Daoy (cell line): ENCODE measurements around the gene MEG3. TPM values are rescaled to one million over a fixed set of nuclear protein-coding genes. Genes with fewer than 3 reads are reported as not detected.

Source experiments
- DNase-seq: peaks from one replicate; pipeline ENCODE4 v3.0.0-alpha.2; 2015; ENCODE audit warnings: low read depth
- total RNA-seq: library from RNA; depleted of rRNA; stranded (reverse); fragments of >200 nt; shearing (Covaris generic); gene quantifications from 2 replicates; pipeline ENCODE4 v1.2.3, GENCODE V29; 2014

The MEG3 gene
- total RNA-seq, 1 experiment from 2014 or later = 13.5 TPM

- no peak for DNase-seq
Observed at GRCh38 chr14:100895411-100895810, 69.5 kb downstream of the MEG3 start.

GRCh38 chr14:100896369-100897060, 70.6 kb downstream of the MEG3 start:
- DNase-seq = peak; percentile 0

GRCh38 chr14:100898465-100898864, 72.5 kb downstream of the MEG3 start:
- DNase-seq = no peak

- DNase-seq = peak; percentile 0
Observed at GRCh38 chr14:100898935-100899883, 73.3 kb downstream of the MEG3 start.

GRCh38 chr14:100899884-100900771, 74.2 kb downstream of the MEG3 start:
- peak; percentile 1 for DNase-seq

- peak; percentile 61 for DNase-seq
Observed at GRCh38 chr14:100900837-100901390, 75.0 kb downstream of the MEG3 start.

GRCh38 chr14:100901391-100902183, 75.7 kb downstream of the MEG3 start:
- DNase-seq = peak; percentile 2

- peak; percentile 3 for DNase-seq
Observed at GRCh38 chr14:100902295-100903133, 76.6 kb downstream of the MEG3 start.

- no peak for DNase-seq
Observed at GRCh38 chr14:100903134-100903468, 77.2 kb downstream of the MEG3 start.

- DNase-seq = no peak
Observed at GRCh38 chr14:100903672-100904185, 77.8 kb downstream of the MEG3 start, which contains the start of gene RTL1. Gene RTL1 (minus strand): TSS chr14:100903722. CDS start chr14:100884788, 18,934 bp downstream.

GRCh38 chr14:100904307-100905087, 78.6 kb downstream of the MEG3 start:
- DNase-seq = peak; percentile 40

GRCh38 chr14:100905166-100905565, 79.2 kb downstream of the MEG3 start:
- DNase-seq = no peak

GRCh38 chr14:100906420-100906819, 80.5 kb downstream of the MEG3 start:
- DNase-seq = no peak

GRCh38 chr14:100907240-100907639, 81.3 kb downstream of the MEG3 start:
- peak; percentile 68 for DNase-seq

GRCh38 chr14:100909439-100909838, 83.5 kb downstream of the MEG3 start:
- no peak for DNase-seq
